PC-9 (cell line): ENCODE measurements around the gene TBC1D22A.

Experiments used
- CTCF ChIP-seq: fragments of 200-600 bp; sonication (generic); conservative IDR thresholded peaks from 2 replicates; pipeline ENCODE4 v1.6.1; 2017; ENCODE audit warnings: mixed run types, antibody characterized with exemption, mild to moderate bottlenecking, moderate library complexity
- EZH2 ChIP-seq: fragments of 200-600 bp; sonication (generic); IDR thresholded peaks from 2 replicates; pipeline ENCODE4 v1.8.0; 2017; ENCODE audit warnings: antibody characterized with exemption, low read depth

- TF ChIP-seq EZH2 (no peak), CTCF (no peak)
Observed at GRCh38 chr22:46829117-46829891, 66.9 kb downstream of the TBC1D22A start.
